H1 (cell line): ENCODE data around the gene ADGRL2. TPM values are rescaled to one million over a fixed set of nuclear protein-coding genes. Genes with fewer than 3 reads are reported as not detected.

Experiments
- CHD7 ChIP-seq: fragments of 300-600 bp; sonication (generic); IDR thresholded peaks from 2 replicates; pipeline ENCODE4 v1.7.1; 2012; ENCODE audit warnings: low read length, moderate library complexity, mild to moderate bottlenecking, inconsistent platforms; ENCODE audit not compliant: insufficient replicate concordance
- CREB1 ChIP-seq: IDR thresholded peaks from 2 replicates; pipeline ENCODE4 v1.6.1; 2012; ENCODE audit warnings: inconsistent platforms
- HDAC6 ChIP-seq: IDR thresholded peaks from one replicate; pipeline ENCODE4 v1.7.1; 2012; ENCODE audit warnings: low read depth, mild to moderate bottlenecking, inconsistent platforms, low read length, moderate library complexity
- SIX5 ChIP-seq: IDR thresholded peaks from 2 replicates; pipeline ENCODE4 v1.6.1; 2011; ENCODE audit warnings: mild to moderate bottlenecking, low read depth, low read length
- SP2 ChIP-seq: IDR thresholded peaks from 2 replicates; pipeline ENCODE4 v1.6.1; 2012; ENCODE audit warnings: mild to moderate bottlenecking, low read length, inconsistent platforms
- polyA plus RNA-seq, 7 experiments: library from polyadenylated mRNA; depleted of rRNA in 3 of 7; stranded (reverse) in 5 of 7; unstranded in 2 of 7; fragments of >200 nt in 5 of 7; fragments of 200-250 nt in 2 of 7; gene quantifications; 1 replicate in 5 of 7; 2 replicates in 1 of 7; 4 replicates in 1 of 7; pipeline versions ENCODE4 v1.2.1 to v1.2.3, GENCODE V29; 2011 to 2013; ENCODE audit warnings: missing spikeins in 2 of 7, mixed read lengths in 2 of 7
- total RNA-seq: library from RNA; stranded (reverse); fragmentation: NEBNext Ultra II Directional; extraction: Animal tissue kit (Norgen Biotek cat#: 25700); gene quantifications from 2 replicates; pipeline ENCODE4 v1.2.1, GENCODE V29; 2021

Gene ADGRL2
- total and polyA plus RNA-seq, 2 of the 8 experiments (the other 6 are each of a cell fraction or from before 2014, with no cell fraction given) = 113 to 124 TPM

- no peak for TF ChIP-seq CHD7
- TF ChIP-seq SIX5 = no peak
- TF ChIP-seq CREB1 = no peak
- no peak for TF ChIP-seq HDAC6
- TF ChIP-seq SP2 = no peak
Measured at GRCh38 chr1:81921851-81922462, 121.2 kb downstream of the ADGRL2 start (continued).
